Measurements from ENCODE around the gene SRC. TPM values are rescaled to one million over a fixed set of nuclear protein-coding genes. Genes with fewer than 3 reads are reported as not detected.

Gene SRC
- total RNA-seq, 4 donors from 2014 or later: 23.4 to 36.9 (median 29.0) TPM

DNA sequence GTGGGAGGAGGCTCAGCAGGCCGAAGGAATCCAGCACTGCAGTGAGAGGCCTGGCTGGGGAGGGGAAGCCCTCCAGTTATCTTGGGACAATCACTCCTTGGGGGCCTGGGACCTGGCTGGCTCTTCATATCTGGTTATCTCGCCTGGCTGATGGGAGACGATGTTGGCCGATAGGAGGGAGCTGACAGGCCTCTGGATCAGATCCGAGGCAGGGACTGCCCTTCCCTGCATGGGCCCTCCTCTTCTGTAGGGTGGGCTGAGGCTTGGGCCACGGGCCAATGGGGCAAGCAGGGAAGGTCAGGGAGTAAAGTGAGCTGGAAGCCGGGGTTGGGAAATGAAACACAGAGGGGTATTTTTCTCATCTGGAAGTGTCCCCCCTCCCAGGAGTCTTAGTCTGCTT, 31.3 kb upstream of the SRC start:
- peaks cover 5 to 58% (median 32%) of the 10 kb centered on the region in 4 donors for H3K4me1 ChIP-seq
- no peaks in the 10 kb centered on the region for H3K27me3 ChIP-seq
- WGBS, 2 donors: 17 to 24% methylated on average over 7 of the region's 7 CpGs
- H3K9me3 ChIP-seq: no peaks in the 10 kb centered on the region
- peak; percentile 35 to 40 for DNase-seq (ENCODE audit: low spot score in 2 of 2)
- H3K4me3 ChIP-seq: no peak overlapping the region
- TF ChIP-seq, protein P1, sequence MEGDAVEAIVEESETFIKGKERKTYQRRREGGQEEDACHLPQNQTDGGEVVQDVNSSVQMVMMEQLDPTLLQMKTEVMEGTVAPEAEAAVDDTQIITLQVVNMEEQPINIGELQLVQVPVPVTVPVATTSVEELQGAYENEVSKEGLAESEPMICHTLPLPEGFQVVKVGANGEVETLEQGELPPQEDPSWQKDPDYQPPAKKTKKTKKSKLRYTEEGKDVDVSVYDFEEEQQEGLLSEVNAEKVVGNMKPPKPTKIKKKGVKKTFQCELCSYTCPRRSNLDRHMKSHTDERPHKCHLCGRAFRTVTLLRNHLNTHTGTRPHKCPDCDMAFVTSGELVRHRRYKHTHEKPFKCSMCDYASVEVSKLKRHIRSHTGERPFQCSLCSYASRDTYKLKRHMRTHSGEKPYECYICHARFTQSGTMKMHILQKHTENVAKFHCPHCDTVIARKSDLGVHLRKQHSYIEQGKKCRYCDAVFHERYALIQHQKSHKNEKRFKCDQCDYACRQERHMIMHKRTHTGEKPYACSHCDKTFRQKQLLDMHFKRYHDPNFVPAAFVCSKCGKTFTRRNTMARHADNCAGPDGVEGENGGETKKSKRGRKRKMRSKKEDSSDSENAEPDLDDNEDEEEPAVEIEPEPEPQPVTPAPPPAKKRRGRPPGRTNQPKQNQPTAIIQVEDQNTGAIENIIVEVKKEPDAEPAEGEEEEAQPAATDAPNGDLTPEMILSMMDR (IDR thresholded peaks at IDR 0.05): no peak
- TF ChIP-seq EP300 (IDR thresholded peaks at IDR 0.05) (no peak), POLR2A (IDR thresholded peaks at IDR 0.05) (no peak)
- H3K36me3 ChIP-seq: peaks cover 0 to 43% (median 0%) of the 10 kb centered on the region in 3 donors
- peak overlapping the region; percentile 80 to 93 (median 88) for H3K27ac ChIP-seq

DNA sequence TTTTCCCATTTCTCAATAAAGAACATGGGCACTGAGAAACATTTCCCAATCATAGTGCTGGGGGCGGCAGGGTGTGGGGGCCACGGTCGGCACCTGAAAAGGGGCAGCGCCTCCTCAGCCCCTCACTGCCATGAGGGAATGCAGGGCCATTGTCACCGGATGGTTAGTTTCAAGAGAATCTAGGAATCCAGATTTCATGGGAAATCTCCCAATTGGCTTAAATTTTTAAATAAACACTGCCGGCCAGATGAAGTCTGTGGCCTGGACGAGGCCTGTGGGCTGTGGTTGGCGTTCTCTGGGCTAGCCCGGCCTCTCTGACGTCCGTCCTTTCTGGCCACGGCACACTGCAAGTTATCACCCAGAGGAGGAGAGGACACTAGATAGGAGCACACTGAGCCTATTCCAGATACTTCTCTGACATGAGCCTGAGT, 30.9 kb upstream of the SRC start:
- TF ChIP-seq EP300 (IDR thresholded peaks at IDR 0.05): peak in 1 of 2 donors; percentile 63
- TF ChIP-seq, protein P1 (IDR thresholded peaks at IDR 0.05): no peak
- no peak for TF ChIP-seq POLR2A (IDR thresholded peaks at IDR 0.05)
- 24 to 35% methylated on average over 12 of the region's 12 CpGs for WGBS, 2 donors
- H3K27me3 ChIP-seq: no peaks in the 10 kb centered on the region
- H3K4me3 ChIP-seq: no peak overlapping the region
- H3K36me3 ChIP-seq: peaks cover 0 to 40% (median 0%) of the 10 kb centered on the region in 3 donors
- DNase-seq (ENCODE audit: low spot score in 2 of 2): peak; percentile 56 to 67
- H3K9me3 ChIP-seq: no peaks in the 10 kb centered on the region
- H3K4me1 ChIP-seq: peaks cover 5 to 58% (median 32%) of the 10 kb centered on the region in 4 donors
- peak overlapping the region; percentile 80 to 93 (median 88) for H3K27ac ChIP-seq

DNA sequence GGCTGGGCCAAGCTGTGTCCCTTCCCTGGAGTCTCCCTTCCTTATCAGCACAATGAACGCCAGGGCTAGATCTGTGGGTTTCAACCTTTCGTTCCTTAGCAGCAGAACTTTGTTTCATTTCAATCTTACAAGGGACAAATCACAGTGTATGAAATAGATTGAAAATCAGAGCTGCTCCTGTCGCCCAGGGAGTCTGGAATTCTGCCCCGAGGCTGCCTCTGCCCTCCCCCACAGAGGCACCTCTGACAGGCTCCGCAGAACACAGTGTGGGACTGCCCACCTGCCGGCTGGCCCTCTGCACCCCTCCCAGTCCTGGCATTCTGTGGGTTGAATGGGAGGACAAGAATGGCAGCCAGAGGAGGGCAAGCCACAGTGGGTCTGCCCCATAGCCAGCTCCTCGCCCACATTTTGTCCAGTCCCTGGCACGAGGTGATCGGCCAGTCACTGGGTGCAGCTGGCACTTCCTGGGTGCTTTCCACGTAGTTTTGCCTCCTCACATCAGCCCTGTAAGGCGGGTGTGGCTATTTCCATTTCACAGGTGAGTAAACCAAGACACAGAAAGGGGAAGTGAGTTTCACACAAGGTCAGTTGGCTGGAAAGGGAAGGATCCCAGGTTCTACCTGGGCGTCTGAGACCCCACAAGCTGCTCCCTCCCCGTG, 30.4 kb upstream of the SRC start:
- peaks cover 0 to 35% (median 0%) of the 10 kb centered on the region in 3 donors for H3K36me3 ChIP-seq
- peak overlapping the region; percentile 80 to 93 (median 88) for H3K27ac ChIP-seq
- 54 to 61% methylated on average over 13 of the region's 13 CpGs for WGBS, 2 donors
- H3K27me3 ChIP-seq: no peaks in the 10 kb centered on the region
- no peak for DNase-seq (ENCODE audit: low spot score in 2 of 2)
- peaks cover 5 to 58% (median 32%) of the 10 kb centered on the region in 4 donors for H3K4me1 ChIP-seq
- H3K9me3 ChIP-seq: no peaks in the 10 kb centered on the region
- TF ChIP-seq, protein P1 (IDR thresholded peaks at IDR 0.05): no peak
- H3K4me3 ChIP-seq: peak overlapping the region in 1 of 4 donors; percentile 6

DNA sequence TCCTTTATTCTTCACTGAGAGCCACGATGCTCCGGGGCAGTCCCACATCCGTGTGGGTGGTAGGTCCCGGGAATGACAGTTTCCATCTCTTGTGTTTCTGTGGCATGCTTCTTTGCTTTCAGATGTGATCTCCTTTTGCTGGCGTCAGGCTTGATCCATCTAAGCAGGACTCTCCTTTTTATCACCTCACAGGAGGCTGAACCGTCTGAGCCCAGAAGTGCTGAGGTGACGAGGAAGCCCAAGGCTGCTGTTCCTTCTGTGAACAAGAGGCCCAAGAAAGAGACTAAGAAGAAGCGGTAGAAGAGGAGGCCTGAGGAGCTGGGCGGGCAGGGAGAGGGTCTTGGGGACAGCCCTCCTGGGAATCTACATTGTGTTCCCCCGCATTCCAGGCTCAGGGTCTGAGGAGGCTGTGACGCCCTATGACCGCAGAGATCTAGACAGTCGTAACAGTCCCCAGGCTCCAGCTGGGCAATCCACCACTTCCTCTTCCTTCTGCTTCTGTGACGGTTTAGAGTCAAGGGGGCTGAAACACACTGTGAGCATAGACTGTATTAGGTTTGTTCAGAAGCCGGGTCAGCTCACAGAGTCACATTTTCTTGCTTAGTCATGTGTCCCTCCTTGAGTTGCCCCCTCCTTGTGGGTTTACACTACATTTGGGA, 29.7 kb upstream of the SRC start:
- peaks cover 0 to 30% (median 0%) of the 10 kb centered on the region in 3 donors for H3K36me3 ChIP-seq
- WGBS, 2 donors: 67 to 72% methylated on average over 15 of the region's 15 CpGs
- DNase-seq (ENCODE audit: low spot score in 2 of 2): no peak
- H3K27me3 ChIP-seq: no peaks in the 10 kb centered on the region
- peak overlapping the region; percentile 80 to 93 (median 88) for H3K27ac ChIP-seq
- TF ChIP-seq, protein P1 (IDR thresholded peaks at IDR 0.05): no peak
- TF ChIP-seq EP300 (IDR thresholded peaks at IDR 0.05) (no peak), POLR2A (IDR thresholded peaks at IDR 0.05) (no peak)
- no peaks in the 10 kb centered on the region for H3K9me3 ChIP-seq
- no peak overlapping the region for H3K4me3 ChIP-seq
- H3K4me1 ChIP-seq: peaks cover 5 to 58% (median 32%) of the 10 kb centered on the region in 4 donors

DNA sequence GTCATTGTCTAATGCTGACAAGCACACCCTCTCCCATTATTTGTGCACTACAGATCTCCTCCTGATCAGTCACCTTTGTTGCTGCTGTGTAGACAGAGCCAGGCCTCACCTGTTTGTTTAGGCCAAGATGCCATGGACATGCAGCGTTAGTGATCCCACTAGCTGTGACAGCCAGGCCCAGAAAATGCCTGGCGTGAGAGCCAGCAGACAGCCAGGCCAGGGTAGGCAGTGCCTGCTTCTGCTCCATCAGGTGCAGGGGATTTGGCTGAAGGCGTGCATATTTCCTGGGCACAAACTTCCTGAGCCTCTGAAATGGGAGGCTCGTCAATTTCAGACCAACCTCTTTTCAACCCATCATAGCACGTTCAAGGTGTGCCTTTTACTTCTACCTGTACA, 29.2 kb upstream of the SRC start:
- peaks cover 0 to 25% (median 0%) of the 10 kb centered on the region in 3 donors for H3K36me3 ChIP-seq
- DNase-seq (ENCODE audit: low spot score in 2 of 2): no peak
- TF ChIP-seq, protein P1 (IDR thresholded peaks at IDR 0.05): no peak
- no peak for TF ChIP-seq EP300 (IDR thresholded peaks at IDR 0.05)
- no peak overlapping the region for H3K4me3 ChIP-seq
- H3K4me1 ChIP-seq: peaks cover 5 to 54% (median 32%) of the 10 kb centered on the region in 4 donors
- peak overlapping the region in 3 of 4 donors; percentile 86 to 93 (median 89) for H3K27ac ChIP-seq
- H3K27me3 ChIP-seq: no peaks in the 10 kb centered on the region
- H3K9me3 ChIP-seq: no peaks in the 10 kb centered on the region
- 95 to 100% methylated on average over 5 of the region's 5 CpGs for whole genome bisulfite sequencing, 2 donors

All from tibial nerve (tissue), 4 donors.